ENCODE measurements around the gene TSNAXIP1. TPM values are rescaled to one million over a fixed set of nuclear protein-coding genes. Genes with fewer than 3 reads are reported as not detected.
A peak's percentile ranks its signal among the peaks of the same experiment; 100 is the strongest.
"Not testable (repeated sequence)": the region's sequence is repeated elsewhere in the genome, so short reads cannot be mapped to it uniquely, and the experiment has no call there.

Gene TSNAXIP1
- total RNA-seq, 1 donor, result 0.42 TPM

GRCh38 chr16:67856927-67857546, 50.3 kb downstream of the TSNAXIP1 start:
- Histone ChIP-seq H3K9me3 (ENCODE audit: low read depth, low read length) (no peaks in the 10 kb centered on the region), H3K4me1 (ENCODE audit: insufficient read depth, low read length) (peaks cover 17% of the 10 kb centered on the region), H3K27me3 (ENCODE audit: insufficient read depth, low read length) (no peaks in the 10 kb centered on the region), H3K4me3 (ENCODE audit: low read length) (no peak overlapping the region)

GRCh38 chr16:67857547-67858233, 51.0 kb downstream of the TSNAXIP1 start:
- Histone ChIP-seq H3K27me3 (ENCODE audit: insufficient read depth, low read length) (no peaks in the 10 kb centered on the region), H3K4me3 (ENCODE audit: low read length) (no peak overlapping the region), H3K9me3 (ENCODE audit: low read depth, low read length) (no peaks in the 10 kb centered on the region), H3K4me1 (ENCODE audit: insufficient read depth, low read length) (peaks cover 17% of the 10 kb centered on the region)

GRCh38 chr16:67858500-67858899, 51.8 kb downstream of the TSNAXIP1 start:
- Histone ChIP-seq H3K4me1 (ENCODE audit: insufficient read depth, low read length) (peaks cover 17% of the 10 kb centered on the region), H3K9me3 (ENCODE audit: low read depth, low read length) (no peaks in the 10 kb centered on the region), H3K4me3 (ENCODE audit: low read length) (no peak overlapping the region), H3K27me3 (ENCODE audit: insufficient read depth, low read length) (no peaks in the 10 kb centered on the region)

GRCh38 chr16:67860589-67861398, 54.1 kb downstream of the TSNAXIP1 start:
- Histone ChIP-seq H3K4me1 (ENCODE audit: insufficient read depth, low read length) (peaks cover 17% of the 10 kb centered on the region), H3K4me3 (ENCODE audit: low read length) (no peak overlapping the region), H3K9me3 (ENCODE audit: low read depth, low read length) (no peaks in the 10 kb centered on the region), H3K27me3 (ENCODE audit: insufficient read depth, low read length) (no peaks in the 10 kb centered on the region)

- Histone ChIP-seq H3K9me3 (ENCODE audit: low read depth, low read length) (no peaks in the 10 kb centered on the region), H3K4me3 (ENCODE audit: low read length) (no peak overlapping the region), H3K4me1 (ENCODE audit: insufficient read depth, low read length) (peaks cover 16% of the 10 kb centered on the region), H3K27me3 (ENCODE audit: insufficient read depth, low read length) (no peaks in the 10 kb centered on the region)
Observed at GRCh38 chr16:67861877-67862276, 55.2 kb downstream of the TSNAXIP1 start.

- no peaks in the 10 kb centered on the region for H3K9me3 ChIP-seq (ENCODE audit: low read depth, low read length)
- H3K4me1 ChIP-seq (ENCODE audit: insufficient read depth, low read length), result peaks cover 6% of the 10 kb centered on the region
- H3K27me3 ChIP-seq (ENCODE audit: insufficient read depth, low read length), result no peaks in the 10 kb centered on the region
- H3K4me3 ChIP-seq (ENCODE audit: low read length), result no peak overlapping the region
Observed at GRCh38 chr16:67862623-67863583, 56.2 kb downstream of the TSNAXIP1 start.

GRCh38 chr16:67864044-67864443, 57.4 kb downstream of the TSNAXIP1 start:
- not testable (repeated sequence) for H3K27me3 ChIP-seq (ENCODE audit: insufficient read depth, low read length); H3K4me1 ChIP-seq (ENCODE audit: insufficient read depth, low read length); H3K4me3 ChIP-seq (ENCODE audit: low read length); H3K9me3 ChIP-seq (ENCODE audit: low read depth, low read length)

- Histone ChIP-seq H3K4me3 (ENCODE audit: low read length) (no peak overlapping the region), H3K4me1 (ENCODE audit: insufficient read depth, low read length) (no peaks in the 10 kb centered on the region), H3K9me3 (ENCODE audit: low read depth, low read length) (no peaks in the 10 kb centered on the region), H3K27me3 (ENCODE audit: insufficient read depth, low read length) (no peaks in the 10 kb centered on the region)
Observed at GRCh38 chr16:67864594-67864993, 57.9 kb downstream of the TSNAXIP1 start.

GRCh38 chr16:67865318-67865717, 58.6 kb downstream of the TSNAXIP1 start:
- no peaks in the 10 kb centered on the region for H3K9me3 ChIP-seq (ENCODE audit: low read depth, low read length)

GRCh38 chr16:67868290-67868689, 61.6 kb downstream of the TSNAXIP1 start:
- H3K4me3 ChIP-seq (ENCODE audit: low read length), result no peak overlapping the region
- no peaks in the 10 kb centered on the region for H3K27me3 ChIP-seq (ENCODE audit: insufficient read depth, low read length)
- H3K9me3 ChIP-seq (ENCODE audit: low read depth, low read length), result no peaks in the 10 kb centered on the region
- H3K4me1 ChIP-seq (ENCODE audit: insufficient read depth, low read length), result peaks cover 14% of the 10 kb centered on the region

More at GRCh38 chr16:67865318-67865717, 58.6 kb downstream of the TSNAXIP1 start:
- H3K27me3 ChIP-seq (ENCODE audit: insufficient read depth, low read length), result no peaks in the 10 kb centered on the region
- no peaks in the 10 kb centered on the region for H3K4me1 ChIP-seq (ENCODE audit: insufficient read depth, low read length)
- H3K4me3 ChIP-seq (ENCODE audit: low read length), result no peak overlapping the region

GRCh38 chr16:67869653-67870052, 63.0 kb downstream of the TSNAXIP1 start:
- Histone ChIP-seq H3K4me1 (ENCODE audit: insufficient read depth, low read length) (peaks cover 27% of the 10 kb centered on the region), H3K27me3 (ENCODE audit: insufficient read depth, low read length) (no peaks in the 10 kb centered on the region), H3K4me3 (ENCODE audit: low read length) (no peak overlapping the region), H3K9me3 (ENCODE audit: low read depth, low read length) (no peaks in the 10 kb centered on the region)

GRCh38 chr16:67871256-67871655, 64.6 kb downstream of the TSNAXIP1 start:
- no peaks in the 10 kb centered on the region for H3K27me3 ChIP-seq (ENCODE audit: insufficient read depth, low read length)
- H3K4me1 ChIP-seq (ENCODE audit: insufficient read depth, low read length), result peaks cover 36% of the 10 kb centered on the region
- no peaks in the 10 kb centered on the region for H3K9me3 ChIP-seq (ENCODE audit: low read depth, low read length)
- H3K4me3 ChIP-seq (ENCODE audit: low read length), result no peak overlapping the region

GRCh38 chr16:67872131-67872630, 65.5 kb downstream of the TSNAXIP1 start:
- Histone ChIP-seq H3K4me3 (ENCODE audit: low read length) (peak overlapping the region; percentile 91), H3K9me3 (ENCODE audit: low read depth, low read length) (no peaks in the 10 kb centered on the region), H3K27me3 (ENCODE audit: insufficient read depth, low read length) (no peaks in the 10 kb centered on the region), H3K4me1 (ENCODE audit: insufficient read depth, low read length) (peaks cover 36% of the 10 kb centered on the region)

GRCh38 chr16:67872631-67873434, 66.1 kb downstream of the TSNAXIP1 start, which contains the start of gene EDC4:
TSS of gene EDC4 (plus strand) at chr16:67873052. CDS start at chr16:67873262, 210 bp downstream.
- Histone ChIP-seq H3K4me3 (ENCODE audit: low read length) (peak within 1 kb of the TSS; percentile 91), H3K27me3 (ENCODE audit: insufficient read depth, low read length) (no peaks in the 10 kb centered on the region), H3K9me3 (ENCODE audit: low read depth, low read length) (no peaks in the 10 kb centered on the region), H3K4me1 (ENCODE audit: insufficient read depth, low read length) (peaks cover 36% of the 10 kb centered on the region)
